Measurements from ENCODE around the gene ZCCHC8.

DNA sequence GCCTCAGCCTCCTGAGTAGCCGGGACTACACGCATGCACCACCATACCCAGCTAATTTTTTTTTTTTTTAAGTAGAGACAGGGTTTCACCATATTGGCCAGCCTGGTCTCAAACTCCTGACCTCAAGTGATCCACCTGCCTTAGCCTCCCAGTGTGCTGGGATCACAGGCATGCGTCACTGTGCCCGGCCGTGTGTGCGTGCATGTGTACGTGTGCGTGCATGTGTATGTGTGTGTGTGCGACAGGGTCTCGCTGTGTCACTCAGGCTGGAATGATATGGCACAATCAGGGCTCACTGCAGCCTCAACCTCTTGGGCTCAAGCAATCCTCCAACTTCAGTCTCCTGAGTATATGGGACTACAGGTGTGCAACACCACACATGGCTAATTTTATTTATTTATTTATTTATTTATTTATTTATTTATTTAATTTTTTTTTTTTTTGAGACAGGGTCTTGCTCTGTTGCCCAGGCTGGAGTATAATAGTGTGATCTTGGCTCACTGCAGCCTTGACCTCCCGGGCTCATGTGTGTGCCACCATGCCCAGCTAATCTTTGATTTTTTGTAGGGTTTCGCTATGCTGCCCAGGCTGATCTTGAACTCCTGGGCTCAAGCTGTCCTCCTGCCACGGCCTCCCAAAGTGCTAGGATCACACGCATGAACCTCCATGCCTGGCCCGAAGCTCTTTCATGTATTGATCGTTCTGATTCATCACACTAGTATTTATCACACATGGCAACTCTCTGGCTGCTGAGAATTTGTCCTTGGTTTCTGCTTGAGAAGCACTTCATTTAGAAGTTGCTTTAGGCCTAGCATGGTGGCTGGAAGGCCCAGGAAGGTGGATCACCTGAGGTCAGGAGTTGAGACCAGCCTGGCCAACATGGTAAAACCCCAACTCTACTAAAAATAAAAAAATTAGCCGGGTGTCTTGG, 42.4 kb downstream of the ZCCHC8 start:
- TF ChIP-seq POLR2A (IDR thresholded peaks at IDR 0.05), result no peak
- TF ChIP-seq, protein P1, sequence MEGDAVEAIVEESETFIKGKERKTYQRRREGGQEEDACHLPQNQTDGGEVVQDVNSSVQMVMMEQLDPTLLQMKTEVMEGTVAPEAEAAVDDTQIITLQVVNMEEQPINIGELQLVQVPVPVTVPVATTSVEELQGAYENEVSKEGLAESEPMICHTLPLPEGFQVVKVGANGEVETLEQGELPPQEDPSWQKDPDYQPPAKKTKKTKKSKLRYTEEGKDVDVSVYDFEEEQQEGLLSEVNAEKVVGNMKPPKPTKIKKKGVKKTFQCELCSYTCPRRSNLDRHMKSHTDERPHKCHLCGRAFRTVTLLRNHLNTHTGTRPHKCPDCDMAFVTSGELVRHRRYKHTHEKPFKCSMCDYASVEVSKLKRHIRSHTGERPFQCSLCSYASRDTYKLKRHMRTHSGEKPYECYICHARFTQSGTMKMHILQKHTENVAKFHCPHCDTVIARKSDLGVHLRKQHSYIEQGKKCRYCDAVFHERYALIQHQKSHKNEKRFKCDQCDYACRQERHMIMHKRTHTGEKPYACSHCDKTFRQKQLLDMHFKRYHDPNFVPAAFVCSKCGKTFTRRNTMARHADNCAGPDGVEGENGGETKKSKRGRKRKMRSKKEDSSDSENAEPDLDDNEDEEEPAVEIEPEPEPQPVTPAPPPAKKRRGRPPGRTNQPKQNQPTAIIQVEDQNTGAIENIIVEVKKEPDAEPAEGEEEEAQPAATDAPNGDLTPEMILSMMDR (IDR thresholded peaks at IDR 0.05), result no peak

Measured in testis (tissue), 2 donors.